GM12878 (cell line): ENCODE measurements around the gene FCHSD2. TPM values are rescaled to one million over a fixed set of nuclear protein-coding genes. Genes with fewer than 3 reads are reported as not detected.

Experiments used
- ATAC-seq: fragments of 200-7000 bp; cut with Tn5 transposase; 3 replicates; pipeline ENCODE4 v1.9.1; 2020; ENCODE audit warnings: mild to moderate bottlenecking, moderate library complexity
- BruUV-seq: library from RNA; stranded (reverse); fragments of 400-500 nt; replicated peaks from 2 replicates; lab custom pipeline; 2021; lab: Mats Ljungman, UMichigan
- CTCF ChIA-PET: fragments of 300-600 bp; sonication (Branson Sonifier 250); formaldehyde crosslinking; extraction: SDS; loops from one replicate; lab custom pipeline; 2021; ENCODE audit warnings: inconsistent platforms; lab: Yijun Ruan, JAX
- POLR2A ChIA-PET: fragments of 350-600 bp; formaldehyde crosslinking; extraction: SDS; loops from one replicate; lab custom pipeline; 2021; ENCODE audit warnings: inconsistent platforms; lab: Charles Lee
- RAD21 ChIA-PET: fragments of 300-600 bp; sonication (Branson Sonifier 250); formaldehyde crosslinking; loops from one replicate; lab custom pipeline; 2023; ENCODE audit warnings: antibody characterized with exemption; ENCODE audit not compliant: unreplicated experiment; lab: Charles Lee
- SMC1A ChIA-PET: fragments of 300-600 bp; sonication (Branson Sonifier 250); formaldehyde crosslinking; loops from one replicate; lab custom pipeline; 2023; ENCODE audit not compliant: unreplicated experiment, uncharacterized antibody; lab: Charles Lee
- DNase-seq: peaks from one replicate; pipeline ENCODE4 v3.0.0-alpha.2; 2011; ENCODE audit warnings: low read depth, low spot score
- FAIRE-seq: peaks from 3 replicates; lab custom pipeline; 2011; peaks lifted over from hg19 to GRCh38; lab: Jason Lieb, UNC
- H2AFZ ChIP-seq: 2 replicates; pipeline ENCODE4 v1.6.0; 2011; ENCODE audit warnings: low read depth, low read length, control low read depth; ENCODE audit not compliant: control insufficient read depth
- H3K27ac ChIP-seq: 2 replicates; pipeline ENCODE4 v1.5.1; 2011; ENCODE audit warnings: control low read depth; ENCODE audit not compliant: control insufficient read depth, insufficient read depth
- H3K27me3 ChIP-seq, 2 experiments: replicated peaks in 1 of 2; 2 replicates each; pipeline versions ENCODE4 v1.6.0 to v1.6.1; 2011; ENCODE audit warnings: low read length in 1 of 2; ENCODE audit not compliant: control insufficient read depth in 2 of 2, insufficient read depth in 2 of 2
- H3K36me3 ChIP-seq, 2 experiments: 2 replicates each; pipeline ENCODE4 v1.5.1; 2011; ENCODE audit warnings: low read length in 1 of 2; ENCODE audit not compliant: control insufficient read depth in 2 of 2, insufficient read depth in 2 of 2
- H3K4me1 ChIP-seq: 2 replicates; pipeline ENCODE4 v1.6.1; 2011; ENCODE audit warnings: mild to moderate bottlenecking, low read length, moderate library complexity, mixed read lengths; ENCODE audit not compliant: control insufficient read depth, insufficient read depth
- H3K4me2 ChIP-seq: 2 replicates; pipeline ENCODE4 v1.6.0; 2011; ENCODE audit warnings: control low read depth; ENCODE audit not compliant: control insufficient read depth, insufficient read depth
- H3K4me3 ChIP-seq: fragments of 200-600 bp; sonication (generic); 2 replicates; pipeline ENCODE4 v1.5.1; 2016
- H3K79me2 ChIP-seq: 2 replicates; pipeline ENCODE4 v1.6.0; 2011; ENCODE audit warnings: low read length; ENCODE audit not compliant: control insufficient read depth, insufficient read depth
- H3K9ac ChIP-seq: 2 replicates; pipeline ENCODE4 v1.8.0; 2011; ENCODE audit warnings: low read length, control low read depth, mixed read lengths; ENCODE audit not compliant: control insufficient read depth, insufficient read depth
- H3K9me3 ChIP-seq: replicated peaks from 3 replicates; pipeline ENCODE4 v1.5.1; 2011; ENCODE audit warnings: mild to moderate bottlenecking, low read length; ENCODE audit not compliant: control insufficient read depth, insufficient read depth
- H4K20me1 ChIP-seq: 2 replicates; pipeline ENCODE4 v1.6.0; 2011; ENCODE audit not compliant: control insufficient read depth, insufficient read depth
- BACH1 ChIP-seq: fragments of 450-650 bp; IDR thresholded peaks from 2 replicates; pipeline ENCODE4 v1.6.1; 2017; ENCODE audit warnings: mild to moderate bottlenecking, borderline replicate concordance
- BHLHE40 ChIP-seq, 2 experiments: fragments of 450-650 bp in 1 of 2; IDR thresholded peaks; 2 replicates each; pipeline ENCODE4 v1.6.1; 2011 to 2017; ENCODE audit warnings: low read depth in 2 of 2, borderline replicate concordance in 1 of 2, improper control_type of control experiment in 1 of 2, low read length in 1 of 2, mild to moderate bottlenecking in 1 of 2
- CBFB ChIP-seq: IDR thresholded peaks from 2 replicates; pipeline ENCODE4 v1.6.1; 2016; ENCODE audit warnings: antibody characterized with exemption, low read depth
- EP300 ChIP-seq, 2 experiments: fragments of 150-350 bp in 1 of 2; IDR thresholded peaks; 2 replicates each; pipeline ENCODE4 v1.6.1; 2011 to 2012; ENCODE audit warnings: low read depth in 2 of 2, low read length in 2 of 2, borderline replicate concordance in 1 of 2, improper control_type of control experiment in 1 of 2, inconsistent platforms in 1 of 2; ENCODE audit not compliant: control insufficient read depth in 1 of 2
- IKZF1 ChIP-seq: fragments of 450-650 bp; conservative IDR thresholded peaks from 2 replicates; pipeline ENCODE4 v1.6.1; 2017; ENCODE audit warnings: antibody characterized with exemption, mild to moderate bottlenecking
- MEF2B ChIP-seq: fragments of 450-650 bp; IDR thresholded peaks from 2 replicates; pipeline ENCODE4 v1.6.1; 2018; ENCODE audit warnings: mild to moderate bottlenecking, moderate library complexity; ENCODE audit not compliant: partially characterized antibody, poor library complexity, severe bottlenecking
- POLR2A ChIP-seq: IDR thresholded peaks from 2 replicates; pipeline ENCODE4 v1.6.1; 2011; ENCODE audit warnings: low read depth, mild to moderate bottlenecking, low read length
- SMARCA5 ChIP-seq: fragments of 450-650 bp; IDR thresholded peaks from 2 replicates; pipeline ENCODE4 v1.6.1; 2017; ENCODE audit warnings: mild to moderate bottlenecking
- TARDBP ChIP-seq: IDR thresholded peaks from 2 replicates; pipeline ENCODE4 v1.6.1; 2016; ENCODE audit warnings: borderline replicate concordance
- TCF3 ChIP-seq: IDR thresholded peaks from 2 replicates; pipeline ENCODE4 v1.6.1; 2012; ENCODE audit warnings: low read depth, mild to moderate bottlenecking, low read length, borderline replicate concordance; ENCODE audit not compliant: insufficient read depth
- YY1 ChIP-seq: IDR thresholded peaks from 2 replicates; pipeline ENCODE4 v1.6.1; 2011; ENCODE audit warnings: low read depth, mild to moderate bottlenecking, low read length
- WGBS: methylation state at CpG from one replicate; pipeline ENCODE4 v1.1.6; 2016; ENCODE audit warnings: low lambda C conversion rate; ENCODE audit not compliant: insufficient replicate concordance, insufficient coverage; ENCODE audit errors: missing lambda C conversion rate; 5-methylcytosine and 5-hydroxymethylcytosine counted together
- in situ Hi-C: fragments of 300-500 bp; cut with MboI; formaldehyde crosslinking; loops from 9 replicates; pipeline ENCODE4 v1.14.3; 2018; ENCODE audit warnings: mixed read lengths
- intact Hi-C: fragments of 100-400 bp; cut with micrococcal nuclease; formaldehyde crosslinking; loops from one replicate; pipeline ENCODE4 v1.14.2; 2022; ENCODE audit not compliant: unreplicated experiment
- polyA plus RNA-seq, 11 experiments: library from polyadenylated mRNA; depleted of rRNA in 4 of 11; unstranded in 6 of 11; stranded (reverse) in 5 of 11; fragments of >200 nt; fragmentation: Nextera tagmentation in 4 of 11; fragmentation: Illumina TruSeq in 1 of 11; extraction: Ambion mirVana in 4 of 11; extraction: Trizol in 1 of 11; gene quantifications; 1 replicate in 1 of 11; 2 replicates in 10 of 11; pipeline versions ENCODE4 v1.2.1 to v1.2.3, GENCODE V29; 2011 to 2016; ENCODE audit warnings: inconsistent platforms in 2 of 11, missing spikeins in 2 of 11, low read depth in 1 of 11
- total RNA-seq, 4 experiments: library from RNA; depleted of rRNA in 3 of 4; stranded (reverse); fragments of >200 nt in 3 of 4; fragmentation: Illumina TruSeq in 1 of 4; extraction: Trizol in 1 of 4; gene quantifications; 2 replicates each; pipeline versions ENCODE4 v1.2.1 to v1.2.3, GENCODE V29; 2013 to 2021
- TF ChIP-seq, protein P1 (sequence below): fragments of 450-650 bp; formaldehyde crosslinking; IDR thresholded peaks from 2 replicates; pipeline ENCODE4 v1.5.0; 2022; ENCODE audit warnings: mild to moderate bottlenecking, missing genetic modification characterization
- TF ChIP-seq, protein P2 (sequence below): fragments of 450-650 bp; IDR thresholded peaks from 2 replicates; pipeline ENCODE4 v1.6.1; 2016; ENCODE audit warnings: mild to moderate bottlenecking
- TF ChIP-seq, protein P3 (sequence below): fragments of 450-650 bp; IDR thresholded peaks from 2 replicates; pipeline ENCODE4 v1.6.1; 2017; ENCODE audit warnings: mild to moderate bottlenecking, moderate library complexity

FCHSD2 gene
- total and polyA plus RNA-seq, 10 of the 15 experiments (the other 5 are each of a cell fraction or from before 2014, with no cell fraction given) = 13.2 to 89.8 (median 47.8) TPM

DNA sequence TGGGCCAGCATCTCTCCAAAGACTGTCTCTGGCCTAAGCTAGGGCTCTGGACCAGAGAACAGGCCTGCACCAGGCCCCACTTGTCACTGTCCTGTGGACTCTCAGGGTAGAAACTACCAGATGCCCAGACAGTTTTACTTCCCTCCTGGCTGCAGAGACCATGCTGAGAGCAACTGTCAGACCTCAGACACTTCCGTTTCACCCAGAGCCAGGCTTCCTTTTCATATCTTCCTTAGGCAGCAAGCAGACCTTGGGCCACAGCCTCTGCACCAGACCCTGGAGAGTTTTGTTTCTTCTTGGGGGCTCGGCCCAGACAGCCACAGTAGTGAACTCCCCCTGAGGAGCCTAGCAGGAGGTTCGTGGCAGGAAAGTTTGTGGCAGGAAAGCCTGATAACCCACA lies 12.1 kb upstream of the FCHSD2 start:
- Histone ChIP-seq H3K9ac (peak overlapping the region; percentile 83), H3K4me3 (no peak overlapping the region; the same call in 1 of the 2 replicates), H3K36me3 (no peaks in the 10 kb centered on the region), H3K27me3 (no peaks in the 10 kb centered on the region), H3K79me2 (peaks cover 29% of the 10 kb centered on the region), H2AFZ (no peak overlapping the region), H4K20me1 (no peaks in the 10 kb centered on the region), H3K4me2 (peak overlapping the region; percentile 73), H3K4me1 (peaks cover 92% of the 10 kb centered on the region), H3K27ac (peak overlapping the region; percentile 98), H3K9me3 (no peaks in the 10 kb centered on the region)
- SMC1A ChIA-PET = interaction anchor here (1.2 to 37.3 kb wide), 3 partner anchors 12 to 106 kb away, joined by 4 to 926 read pairs (median 40); partner anchors contain the start of gene FCHSD2
- in situ Hi-C loops = no loop called here
- POLR2A ChIA-PET = interaction anchor here (1.5 to 18.6 kb wide), 3 partner anchors 8 to 24 kb away, joined by 7 to 384 read pairs (median 33); partner anchors contain the start of gene FCHSD2
- 2% methylated on average over 3 of the region's 3 CpGs for WGBS
- peak; percentile 95 for DNase-seq
- RAD21 ChIA-PET = interaction anchor here (1.1 to 22.1 kb wide), 6 partner anchors 6 to 338 kb away, joined by 3 to 441 read pairs (median 22); partner anchors contain the start of gene FCHSD2
- BruUV-seq = no TSS peak
- peak; percentile 65 for ATAC-seq
- CTCF ChIA-PET = interaction anchor here (1.3 to 3.5 kb wide), 2 partner anchors 20 to 23 kb away, joined by 3 to 26 read pairs; no protein-coding TSS in a partner anchor
- peak; percentile 96 for FAIRE-seq
- intact Hi-C loops = loop anchor here (5.0 to 10.0 kb wide), 2 partner anchors 182 to 409 kb away; no protein-coding TSS in a partner anchor
- TF ChIP-seq IKZF1 (peak; percentile 87), SMARCA5 (no peak), CBFB (peak; percentile 51; the same call in 1 of the 2 replicates), TARDBP (no peak), YY1 (peak; percentile 39; the same call in 1 of the 2 replicates), MEF2B (peak; percentile 38), POLR2A (peak; percentile 59), TCF3 (peak; percentile 46; the same call in 1 of the 2 replicates), BACH1 (no peak), EP300 (IDR thresholded peaks at IDR 0.05; ENCODE audit: borderline replicate concordance in 1 of 2, control insufficient read depth in 1 of 2, low read depth in 2 of 2, low read length in 2 of 2) (peak; percentile 43 to 75; a peak in 3 of 4 replicates), BHLHE40 (IDR thresholded peaks at IDR 0.05; ENCODE audit: borderline replicate concordance in 1 of 2, low read depth in 2 of 2, low read length in 1 of 2) (peak; percentile 25 to 34; a peak in 2 of 4 replicates)
- TF ChIP-seq, protein P1, sequence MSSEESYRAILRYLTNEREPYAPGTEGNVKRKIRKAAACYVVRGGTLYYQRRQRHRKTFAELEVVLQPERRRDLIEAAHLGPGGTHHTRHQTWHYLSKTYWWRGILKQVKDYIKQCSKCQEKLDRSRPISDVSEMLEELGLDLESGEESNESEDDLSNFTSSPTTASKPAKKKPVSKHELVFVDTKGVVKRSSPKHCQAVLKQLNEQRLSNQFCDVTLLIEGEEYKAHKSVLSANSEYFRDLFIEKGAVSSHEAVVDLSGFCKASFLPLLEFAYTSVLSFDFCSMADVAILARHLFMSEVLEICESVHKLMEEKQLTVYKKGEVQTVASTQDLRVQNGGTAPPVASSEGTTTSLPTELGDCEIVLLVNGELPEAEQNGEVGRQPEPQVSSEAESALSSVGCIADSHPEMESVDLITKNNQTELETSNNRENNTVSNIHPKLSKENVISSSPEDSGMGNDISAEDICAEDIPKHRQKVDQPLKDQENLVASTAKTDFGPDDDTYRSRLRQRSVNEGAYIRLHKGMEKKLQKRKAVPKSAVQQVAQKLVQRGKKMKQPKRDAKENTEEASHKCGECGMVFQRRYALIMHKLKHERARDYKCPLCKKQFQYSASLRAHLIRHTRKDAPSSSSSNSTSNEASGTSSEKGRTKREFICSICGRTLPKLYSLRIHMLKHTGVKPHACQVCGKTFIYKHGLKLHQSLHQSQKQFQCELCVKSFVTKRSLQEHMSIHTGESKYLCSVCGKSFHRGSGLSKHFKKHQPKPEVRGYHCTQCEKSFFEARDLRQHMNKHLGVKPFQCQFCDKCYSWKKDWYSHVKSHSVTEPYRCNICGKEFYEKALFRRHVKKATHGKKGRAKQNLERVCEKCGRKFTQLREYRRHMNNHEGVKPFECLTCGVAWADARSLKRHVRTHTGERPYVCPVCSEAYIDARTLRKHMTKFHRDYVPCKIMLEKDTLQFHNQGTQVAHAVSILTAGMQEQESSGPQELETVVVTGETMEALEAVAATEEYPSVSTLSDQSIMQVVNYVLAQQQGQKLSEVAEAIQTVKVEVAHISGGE (CRISPR knock-in tag) = no peak
- TF ChIP-seq, protein P2, sequence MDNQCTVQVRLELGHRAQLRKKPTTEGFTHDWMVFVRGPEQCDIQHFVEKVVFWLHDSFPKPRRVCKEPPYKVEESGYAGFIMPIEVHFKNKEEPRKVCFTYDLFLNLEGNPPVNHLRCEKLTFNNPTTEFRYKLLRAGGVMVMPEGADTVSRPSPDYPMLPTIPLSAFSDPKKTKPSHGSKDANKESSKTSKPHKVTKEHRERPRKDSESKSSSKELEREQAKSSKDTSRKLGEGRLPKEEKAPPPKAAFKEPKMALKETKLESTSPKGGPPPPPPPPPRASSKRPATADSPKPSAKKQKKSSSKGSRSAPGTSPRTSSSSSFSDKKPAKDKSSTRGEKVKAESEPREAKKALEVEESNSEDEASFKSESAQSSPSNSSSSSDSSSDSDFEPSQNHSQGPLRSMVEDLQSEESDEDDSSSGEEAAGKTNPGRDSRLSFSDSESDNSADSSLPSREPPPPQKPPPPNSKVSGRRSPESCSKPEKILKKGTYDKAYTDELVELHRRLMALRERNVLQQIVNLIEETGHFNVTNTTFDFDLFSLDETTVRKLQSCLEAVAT = peak; percentile 11; the same call in 1 of the 2 replicates
- TF ChIP-seq, protein P3, sequence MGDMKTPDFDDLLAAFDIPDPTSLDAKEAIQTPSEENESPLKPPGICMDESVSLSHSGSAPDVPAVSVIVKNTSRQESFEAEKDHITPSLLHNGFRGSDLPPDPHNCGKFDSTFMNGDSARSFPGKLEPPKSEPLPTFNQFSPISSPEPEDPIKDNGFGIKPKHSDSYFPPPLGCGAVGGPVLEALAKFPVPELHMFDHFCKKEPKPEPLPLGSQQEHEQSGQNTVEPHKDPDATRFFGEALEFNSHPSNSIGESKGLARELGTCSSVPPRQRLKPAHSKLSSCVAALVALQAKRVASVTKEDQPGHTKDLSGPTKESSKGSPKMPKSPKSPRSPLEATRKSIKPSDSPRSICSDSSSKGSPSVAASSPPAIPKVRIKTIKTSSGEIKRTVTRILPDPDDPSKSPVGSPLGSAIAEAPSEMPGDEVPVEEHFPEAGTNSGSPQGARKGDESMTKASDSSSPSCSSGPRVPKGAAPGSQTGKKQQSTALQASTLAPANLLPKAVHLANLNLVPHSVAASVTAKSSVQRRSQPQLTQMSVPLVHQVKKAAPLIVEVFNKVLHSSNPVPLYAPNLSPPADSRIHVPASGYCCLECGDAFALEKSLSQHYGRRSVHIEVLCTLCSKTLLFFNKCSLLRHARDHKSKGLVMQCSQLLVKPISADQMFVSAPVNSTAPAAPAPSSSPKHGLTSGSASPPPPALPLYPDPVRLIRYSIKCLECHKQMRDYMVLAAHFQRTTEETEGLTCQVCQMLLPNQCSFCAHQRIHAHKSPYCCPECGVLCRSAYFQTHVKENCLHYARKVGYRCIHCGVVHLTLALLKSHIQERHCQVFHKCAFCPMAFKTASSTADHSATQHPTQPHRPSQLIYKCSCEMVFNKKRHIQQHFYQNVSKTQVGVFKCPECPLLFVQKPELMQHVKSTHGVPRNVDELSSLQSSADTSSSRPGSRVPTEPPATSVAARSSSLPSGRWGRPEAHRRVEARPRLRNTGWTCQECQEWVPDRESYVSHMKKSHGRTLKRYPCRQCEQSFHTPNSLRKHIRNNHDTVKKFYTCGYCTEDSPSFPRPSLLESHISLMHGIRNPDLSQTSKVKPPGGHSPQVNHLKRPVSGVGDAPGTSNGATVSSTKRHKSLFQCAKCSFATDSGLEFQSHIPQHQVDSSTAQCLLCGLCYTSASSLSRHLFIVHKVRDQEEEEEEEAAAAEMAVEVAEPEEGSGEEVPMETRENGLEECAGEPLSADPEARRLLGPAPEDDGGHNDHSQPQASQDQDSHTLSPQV = peak; percentile 9; the same call in 1 of the 2 replicates
